HepG2 (cell line): ENCODE data around the gene ZBTB21. TPM values are rescaled to one million over a fixed set of nuclear protein-coding genes. Genes with fewer than 3 reads are reported as not detected.

Source experiments
- CEBPZ ChIP-seq: IDR thresholded peaks from 2 replicates; pipeline ENCODE4 v1.6.1; 2012; ENCODE audit warnings: low read length, improper control_type of control experiment
- CENPX ChIP-seq: sonication (generic); formaldehyde crosslinking; IDR thresholded peaks from 2 replicates; pipeline ENCODE4 v1.9.0; 2021; ENCODE audit warnings: mild to moderate bottlenecking, missing genetic modification reagents, moderate library complexity
- E2F2 ChIP-seq: sonication (generic); formaldehyde crosslinking; IDR thresholded peaks from 2 replicates; pipeline ENCODE4 v1.4.0; 2020; ENCODE audit warnings: missing genetic modification reagents, borderline replicate concordance
- KDM1A ChIP-seq: IDR thresholded peaks from 2 replicates; pipeline ENCODE4 v1.6.1; 2016; ENCODE audit warnings: missing compliant biosample characterization
- KDM4B ChIP-seq: sonication (generic); formaldehyde crosslinking; IDR thresholded peaks from 2 replicates; pipeline ENCODE4 v1.4.0; 2020; ENCODE audit warnings: missing genetic modification reagents
- MIER3 ChIP-seq: IDR thresholded peaks from 2 replicates; pipeline ENCODE4 v1.6.1; 2016; ENCODE audit warnings: missing compliant biosample characterization, borderline replicate concordance
- PAXIP1 ChIP-seq: sonication (generic); formaldehyde crosslinking; conservative IDR thresholded peaks from 2 replicates; pipeline ENCODE4 v1.4.0; 2020; ENCODE audit warnings: mild to moderate bottlenecking, missing genetic modification reagents, moderate library complexity
- PPARG ChIP-seq: conservative IDR thresholded peaks from 2 replicates; pipeline ENCODE4 v1.6.1; 2016; ENCODE audit warnings: missing biosample characterization, missing genetic modification reagents
- PRDM15 ChIP-seq: sonication (generic); formaldehyde crosslinking; IDR thresholded peaks from 2 replicates; pipeline ENCODE4 v1.4.0; 2020; ENCODE audit warnings: missing genetic modification reagents
- SMARCE1 ChIP-seq: fragments of 450-650 bp; IDR thresholded peaks from 2 replicates; pipeline ENCODE4 v1.6.1; 2017; ENCODE audit warnings: borderline replicate concordance
- ZNF503 ChIP-seq: sonication (generic); formaldehyde crosslinking; IDR thresholded peaks from 2 replicates; pipeline ENCODE4 v1.4.0; 2020; ENCODE audit warnings: missing genetic modification reagents
- ZNF816 ChIP-seq: sonication (generic); formaldehyde crosslinking; IDR thresholded peaks from 2 replicates; pipeline ENCODE4 v1.8.0; 2022; ENCODE audit warnings: missing genetic modification reagents, mild to moderate bottlenecking, borderline replicate concordance
- polyA plus RNA-seq, 8 experiments: library from polyadenylated mRNA; depleted of rRNA in 3 of 8; stranded (reverse) in 7 of 8; unstranded in 1 of 8; fragments of >200 nt; fragmentation: Illumina TruSeq in 4 of 8; extraction: Trizol in 4 of 8; gene quantifications; 2 replicates each; pipeline versions ENCODE4 v1.2.1 to v1.2.3, GENCODE V29; 2011 to 2016; ENCODE audit warnings: low read depth in 4 of 8, missing spikeins in 1 of 8, mixed read lengths in 1 of 8; ENCODE audit not compliant: insufficient read depth in 1 of 8
- total RNA-seq, 5 experiments: library from RNA; depleted of rRNA; stranded (reverse); fragments of >200 nt; fragmentation: Illumina TruSeq; extraction: Trizol; gene quantifications; 2 replicates each; pipeline ENCODE4 v1.2.3, GENCODE V29; 2016; ENCODE audit warnings: low read depth in 1 of 5

Gene ZBTB21
- total and polyA plus RNA-seq, 2 of the 13 experiments (the other 11 are each of a cell fraction or from before 2014, with no cell fraction given) = 4.5 to 6.1 TPM

- TF ChIP-seq E2F2 (CRISPR knock-in tag) = no peak
- no peak for TF ChIP-seq MIER3 (CRISPR knock-in tag)
- TF ChIP-seq PPARG = no peak
- no peak for TF ChIP-seq CEBPZ
- no peak for TF ChIP-seq PRDM15 (CRISPR knock-in tag)
- TF ChIP-seq KDM1A (CRISPR knock-in tag) = 0 out of 2 replicates have a peak, but pooled peaks have one; percentile 23
- peak; percentile 26; the same call in 1 of the 2 replicates for TF ChIP-seq PAXIP1 (CRISPR knock-in tag)
- no peak for TF ChIP-seq ZNF816 (CRISPR knock-in tag)
- TF ChIP-seq ZNF503 (CRISPR knock-in tag) = peak; percentile 2; the same call in 1 of the 2 replicates
- TF ChIP-seq SMARCE1 = no peak
- TF ChIP-seq KDM4B (CRISPR knock-in tag) = peak; percentile 27; the same call in 1 of the 2 replicates
- no peak for TF ChIP-seq CENPX (CRISPR knock-in tag)
These were observed 936 bp downstream of the ZBTB21 start (continued) for GRCh38 chr21:42009018-42009830.
